H9 (cell line): ENCODE measurements around the gene PPFIBP2. TPM values are rescaled to one million over a fixed set of nuclear protein-coding genes. Genes with fewer than 3 reads are reported as not detected.

ENCODE experiments used
- DNase-seq: peaks from one replicate; pipeline ENCODE4 v3.0.0-alpha.2; 2017
- H2AFZ ChIP-seq: one replicate; pipeline ENCODE4 v1.6.1; 2013; ENCODE audit warnings: mild to moderate bottlenecking, low read length, control low read depth, moderate library complexity
- H2AK5ac ChIP-seq: 2 replicates; pipeline ENCODE4 v1.6.1; 2013; ENCODE audit warnings: low read length, control low read depth, mixed read lengths; ENCODE audit not compliant: insufficient read length
- H2BK120ac ChIP-seq: one replicate; pipeline ENCODE4 v1.6.1; 2013; ENCODE audit warnings: low read depth, mild to moderate bottlenecking, low read length, control low read depth, inconsistent platforms; ENCODE audit not compliant: poor library complexity, severe bottlenecking
- H2BK12ac ChIP-seq: 2 replicates; pipeline ENCODE4 v1.6.1; 2013; ENCODE audit warnings: low read length, control low read depth, mixed read lengths, low read depth; ENCODE audit not compliant: insufficient read length
- H2BK15ac ChIP-seq: 2 replicates; pipeline ENCODE4 v1.6.1; 2013; ENCODE audit warnings: low read depth, low read length, control low read depth
- H2BK20ac ChIP-seq: one replicate; pipeline ENCODE4 v1.6.1; 2013; ENCODE audit warnings: low read depth, mild to moderate bottlenecking, low read length, control low read depth, inconsistent platforms; ENCODE audit not compliant: poor library complexity, severe bottlenecking
- H2BK5ac ChIP-seq: 2 replicates; pipeline ENCODE4 v1.6.1; 2013; ENCODE audit warnings: low read length, control low read depth, mixed read lengths; ENCODE audit not compliant: insufficient read length
- H3K14ac ChIP-seq: 2 replicates; pipeline ENCODE4 v1.6.1; 2013; ENCODE audit warnings: low read length, control low read depth; ENCODE audit not compliant: insufficient read depth
- H3K18ac ChIP-seq: 2 replicates; pipeline ENCODE4 v1.6.1; 2013; ENCODE audit warnings: low read depth, mild to moderate bottlenecking, mixed read lengths, low read length, control low read depth; ENCODE audit not compliant: insufficient read length
- H3K23ac ChIP-seq: 2 replicates; pipeline ENCODE4 v1.6.1; 2013; ENCODE audit warnings: low read length, control low read depth, mixed read lengths, low read depth; ENCODE audit not compliant: insufficient read length
- H3K23me2 ChIP-seq: 2 replicates; pipeline ENCODE4 v1.6.1; 2013; ENCODE audit warnings: low read depth, mild to moderate bottlenecking, mixed read lengths, low read length, control low read depth; ENCODE audit not compliant: insufficient read length, poor library complexity, severe bottlenecking
- H3K27ac ChIP-seq: 2 replicates; pipeline ENCODE4 v1.5.1; 2013; ENCODE audit warnings: low read length, control low read depth, mixed read lengths, low read depth; ENCODE audit not compliant: insufficient read length
- H3K27me3 ChIP-seq: 2 replicates; pipeline ENCODE4 v1.6.1; 2013; ENCODE audit warnings: low read length, control low read depth, inconsistent platforms; ENCODE audit not compliant: insufficient read depth
- H3K4ac ChIP-seq: 2 replicates; pipeline ENCODE4 v1.6.1; 2013; ENCODE audit warnings: low read depth, mild to moderate bottlenecking, control low read depth, inconsistent platforms, low read length, moderate library complexity
- H3K4me1 ChIP-seq: 2 replicates; pipeline ENCODE4 v1.6.1; 2013; ENCODE audit warnings: low read length, control low read depth, inconsistent platforms; ENCODE audit not compliant: insufficient read depth
- H3K4me2 ChIP-seq: 2 replicates; pipeline ENCODE4 v1.6.1; 2013; ENCODE audit warnings: low read length, control low read depth, mixed read lengths; ENCODE audit not compliant: insufficient read length, insufficient read depth
- H3K56ac ChIP-seq: 2 replicates; pipeline ENCODE4 v1.6.1; 2013; ENCODE audit warnings: low read depth, mild to moderate bottlenecking, mixed read lengths, low read length, control low read depth; ENCODE audit not compliant: insufficient read length
- H3K79me1 ChIP-seq: 2 replicates; pipeline ENCODE4 v1.6.1; 2013; ENCODE audit warnings: low read depth, mild to moderate bottlenecking, moderate library complexity, low read length, control low read depth, inconsistent platforms; ENCODE audit not compliant: insufficient read depth, poor library complexity, severe bottlenecking
- H3K79me2 ChIP-seq: 2 replicates; pipeline ENCODE4 v1.6.1; 2013; ENCODE audit warnings: low read length, control low read depth, inconsistent platforms; ENCODE audit not compliant: insufficient read depth
- H3K9ac ChIP-seq: 2 replicates; pipeline ENCODE4 v1.6.1; 2013; ENCODE audit warnings: low read length, control low read depth, mixed read lengths; ENCODE audit not compliant: insufficient read length; ENCODE audit errors: extremely low read depth
- H3K9me3 ChIP-seq: one replicate; pipeline ENCODE4 v1.6.1; 2013; ENCODE audit warnings: low read depth, low read length, inconsistent platforms; ENCODE audit not compliant: control insufficient read depth
- H3T11ph ChIP-seq: one replicate; pipeline ENCODE4 v1.6.1; 2013; ENCODE audit warnings: mild to moderate bottlenecking, low read length, control low read depth, inconsistent platforms
- H4K20me1 ChIP-seq: one replicate; pipeline ENCODE4 v1.6.1; 2013; ENCODE audit not compliant: control insufficient read depth, insufficient read length, insufficient read depth
- H4K5ac ChIP-seq: 2 replicates; pipeline ENCODE4 v1.6.1; 2013; ENCODE audit warnings: low read depth, mild to moderate bottlenecking, mixed read lengths, low read length, control low read depth; ENCODE audit not compliant: insufficient read length
- H4K8ac ChIP-seq: replicated peaks from 2 replicates; pipeline ENCODE4 v1.6.1; 2013; ENCODE audit warnings: low read length, control low read depth, mixed read lengths, low read depth; ENCODE audit not compliant: insufficient read length
- H4K91ac ChIP-seq: 2 replicates; pipeline ENCODE4 v1.6.1; 2013; ENCODE audit warnings: low read depth, mild to moderate bottlenecking, moderate library complexity, mixed read lengths, low read length, control low read depth; ENCODE audit not compliant: insufficient read length
- H3K27ac Mint-ChIP-seq, 3 experiments: 2 replicates in 2 of 3; 3 replicates in 1 of 3; pipeline ENCODE4 v1.8.0; 2020 to 2021; ENCODE audit warnings: mixed read lengths in 3 of 3, mild to moderate bottlenecking in 1 of 3, moderate library complexity in 1 of 3
- H3K27me3 Mint-ChIP-seq: 2 replicates; pipeline ENCODE4 v1.8.0; 2021; ENCODE audit warnings: low read depth, mild to moderate bottlenecking, moderate library complexity, mixed read lengths
- H3K36me3 Mint-ChIP-seq, 3 experiments: 2 replicates in 2 of 3; 3 replicates in 1 of 3; pipeline ENCODE4 v1.8.0; 2020 to 2021; ENCODE audit warnings: low read depth in 3 of 3, mixed read lengths in 3 of 3; ENCODE audit not compliant: insufficient read depth in 1 of 3
- H3K4me1 Mint-ChIP-seq, 2 experiments: 2 replicates each; pipeline ENCODE4 v1.8.0; 2020; ENCODE audit warnings: mixed read lengths in 2 of 2
- H3K4me3 Mint-ChIP-seq, 2 experiments: 2 replicates in 1 of 2; 3 replicates in 1 of 2; pipeline ENCODE4 v1.8.0; 2020 to 2021; ENCODE audit warnings: mild to moderate bottlenecking in 2 of 2, mixed read lengths in 2 of 2, moderate library complexity in 1 of 2
- H3K9me3 Mint-ChIP-seq, 2 experiments: 2 replicates in 1 of 2; 3 replicates in 1 of 2; pipeline ENCODE4 v1.8.0; 2020; ENCODE audit warnings: mild to moderate bottlenecking in 2 of 2, mixed read lengths in 2 of 2, moderate library complexity in 1 of 2
- CTCF ChIP-seq: fragments of 200-600 bp; sonication (generic); conservative IDR thresholded peaks from 3 replicates; pipeline ENCODE4 v1.8.0; 2021; ENCODE audit warnings: antibody characterized with exemption, mild to moderate bottlenecking
- total RNA-seq: library from RNA; stranded (reverse); gene quantifications from 2 replicates; pipeline ENCODE4 v1.2.1, GENCODE V29; 2021

Gene PPFIBP2
- total RNA-seq, 1 experiment from 2014 or later = 8.3 TPM

GRCh38 chr11:7609521-7609920, 95.7 kb downstream of the PPFIBP2 start:
- peaks cover 19 to 24% of the 10 kb centered on the region in 2 experiments for H3K4me1 Mint-ChIP-seq

More at GRCh38 chr11:7609521-7609920, 95.7 kb downstream of the PPFIBP2 start:
- H4K20me1 ChIP-seq = no peaks in the 10 kb centered on the region
- no peak overlapping the region for H2BK5ac ChIP-seq
- H2AK5ac ChIP-seq = no peak overlapping the region
- no peak overlapping the region for H3K56ac ChIP-seq
- H3K23me2 ChIP-seq = no peaks in the 10 kb centered on the region
- H3K4ac ChIP-seq = no peak overlapping the region
- no peak overlapping the region for H4K8ac ChIP-seq
- H3K27ac ChIP-seq = no peak overlapping the region
- no peak overlapping the region for H2BK12ac ChIP-seq
- no peaks in the 10 kb centered on the region for H3K9me3 ChIP-seq
- DNase-seq = no peak
- H3K23ac ChIP-seq = no peak overlapping the region
- Mint-ChIP-seq H3K27me3 (no peaks in the 10 kb centered on the region), H3K9me3 (no peaks in the 10 kb centered on the region), H3K36me3 (peaks cover 0 to 8% (median 0%) of the 10 kb centered on the region in 3 experiments; a peak in 1 of 7 replicates), H3K27ac (no peak overlapping the region), H3K4me3 (no peak overlapping the region)
- no peak overlapping the region for H4K91ac ChIP-seq
- H3K27me3 ChIP-seq = no peaks in the 10 kb centered on the region; the same call in 1 of the 2 replicates
- no peak overlapping the region for H3T11ph ChIP-seq
- no peaks in the 10 kb centered on the region for H3K79me2 ChIP-seq
- H2AFZ ChIP-seq = no peak overlapping the region
- H3K4me1 ChIP-seq = peaks cover 5% of the 10 kb centered on the region; the same call in 1 of the 2 replicates
- no peak overlapping the region for H3K4me2 ChIP-seq
- no peak for TF ChIP-seq CTCF
- no peak overlapping the region for H3K14ac ChIP-seq
- no peak overlapping the region for H4K5ac ChIP-seq
- no peak overlapping the region for H3K9ac ChIP-seq
- H3K79me1 ChIP-seq = no peaks in the 10 kb centered on the region
- no peak overlapping the region for H2BK20ac ChIP-seq
- H3K18ac ChIP-seq = no peak overlapping the region
- H2BK15ac ChIP-seq = no peak overlapping the region
- H2BK120ac ChIP-seq = no peak overlapping the region
